Frontal cortex (tissue), 4 donors: ENCODE data around the gene MYO3B. TPM values are rescaled to one million over a fixed set of nuclear protein-coding genes. Genes with fewer than 3 reads are reported as not detected.
"Not testable (repeated sequence)": the region's sequence is repeated elsewhere in the genome, so short reads cannot be mapped to it uniquely, and the experiment has no call there.

Experiments used
- DNase-seq, 2 donors: peaks; one replicate each; pipeline ENCODE4 v3.0.0; 2012; ENCODE audit warnings: low spot score in 2 of 2
- FAIRE-seq: peaks from 2 replicates; lab custom pipeline; 2012; peaks lifted over from hg19 to GRCh38; lab: Jason Lieb, UNC
- total RNA-seq: library from RNA; depleted of rRNA; stranded (reverse); fragments of >200 nt; gene quantifications from one replicate; pipeline ENCODE4 v1.2.3, GENCODE V29; 2014
- donor health status: control.
- donor health status: control.
- donor health status: control.

Gene MYO3B
- total RNA-seq, 1 donor from 2014 or later = 0.41 TPM

- FAIRE-seq (no peak), DNase-seq (no peak)
Observed at GRCh38 chr2:170277951-170278350, 100.0 kb downstream of the MYO3B start.

- FAIRE-seq, DNase-seq: not testable (repeated sequence)
Observed at GRCh38 chr2:170279615-170280014, 101.7 kb downstream of the MYO3B start.

GRCh38 chr2:170282851-170283250, 104.9 kb downstream of the MYO3B start:
- FAIRE-seq = no peak

GRCh38 chr2:170284205-170284604, 106.3 kb downstream of the MYO3B start:
- FAIRE-seq = no peak
- DNase-seq = no peak

More at GRCh38 chr2:170282851-170283250, 104.9 kb downstream of the MYO3B start:
- no peak for DNase-seq

- no peak for FAIRE-seq
Observed at GRCh38 chr2:170288859-170289258, 110.9 kb downstream of the MYO3B start.

GRCh38 chr2:170291474-170291873, 113.5 kb downstream of the MYO3B start:
- DNase-seq (no peak), FAIRE-seq (no peak)

More at GRCh38 chr2:170288859-170289258, 110.9 kb downstream of the MYO3B start:
- no peak for DNase-seq

GRCh38 chr2:170292415-170292814, 114.5 kb downstream of the MYO3B start:
- FAIRE-seq = no peak
- no peak for DNase-seq

GRCh38 chr2:170297496-170297895, 119.5 kb downstream of the MYO3B start:
- FAIRE-seq = no peak
- DNase-seq = no peak

GRCh38 chr2:170298115-170298514, 120.2 kb downstream of the MYO3B start:
- FAIRE-seq = no peak
- no peak for DNase-seq

- FAIRE-seq = no peak
Observed at GRCh38 chr2:170298861-170299429, 121.0 kb downstream of the MYO3B start.

GRCh38 chr2:170300993-170301392, 123.0 kb downstream of the MYO3B start:
- no peak for FAIRE-seq
- DNase-seq = no peak

More at GRCh38 chr2:170298861-170299429, 121.0 kb downstream of the MYO3B start:
- DNase-seq = no peak

- DNase-seq = no peak
- FAIRE-seq = no peak
Observed at GRCh38 chr2:170301626-170302025, 123.7 kb downstream of the MYO3B start.

- no peak for DNase-seq
- no peak for FAIRE-seq
Observed at GRCh38 chr2:170305711-170306110, 127.8 kb downstream of the MYO3B start.

- DNase-seq (no peak), FAIRE-seq (no peak)
Observed at GRCh38 chr2:170306293-170306873, 128.4 kb downstream of the MYO3B start.

GRCh38 chr2:170307052-170307451, 129.1 kb downstream of the MYO3B start:
- no peak for FAIRE-seq
- DNase-seq = no peak

GRCh38 chr2:170307555-170308351, 129.8 kb downstream of the MYO3B start:
- DNase-seq = no peak
- no peak for FAIRE-seq

- no peak for FAIRE-seq
Observed at GRCh38 chr2:170310876-170311502, 133.0 kb downstream of the MYO3B start.

GRCh38 chr2:170313347-170313991, 135.5 kb downstream of the MYO3B start:
- FAIRE-seq (no peak), DNase-seq (no peak)

More at GRCh38 chr2:170310876-170311502, 133.0 kb downstream of the MYO3B start:
- no peak for DNase-seq

GRCh38 chr2:170313992-170314348, 136.0 kb downstream of the MYO3B start:
- no peak for FAIRE-seq
- DNase-seq = no peak
